Bronchial epithelial cell (primary cell): ENCODE measurements around the gene MEG3. TPM values are rescaled to one million over a fixed set of nuclear protein-coding genes. Genes with fewer than 3 reads are reported as not detected.

ENCODE experiments used
- DNase-seq: peaks from one replicate; pipeline ENCODE4 v3.0.0-alpha.2; 2010; ENCODE audit warnings: low read depth
- FAIRE-seq: peaks from 2 replicates; lab custom pipeline; 2011; peaks lifted over from hg19 to GRCh38; lab: Jason Lieb, UNC
- H3K27me3 ChIP-seq: 2 replicates; pipeline ENCODE4 v1.5.1; 2011; ENCODE audit warnings: low read length; ENCODE audit not compliant: control insufficient read depth, insufficient read depth
- H3K36me3 ChIP-seq: 2 replicates; pipeline ENCODE4 v1.5.1; 2011; ENCODE audit warnings: low read length; ENCODE audit not compliant: control insufficient read depth, insufficient read depth
- H3K4me3 ChIP-seq: 2 replicates; pipeline ENCODE4 v1.5.1; 2011; ENCODE audit warnings: mild to moderate bottlenecking, low read depth, low read length, control low read depth
- CTCF ChIP-seq: IDR thresholded peaks from 2 replicates; pipeline ENCODE4 v1.5.1; 2011; ENCODE audit warnings: mild to moderate bottlenecking, moderate library complexity, low read length, control low read depth, inconsistent platforms; ENCODE audit not compliant: insufficient read depth, severe bottlenecking
- total RNA-seq: library from RNA; depleted of rRNA; stranded (reverse); fragments of >200 nt; gene quantifications from 2 replicates; pipeline ENCODE4 v1.2.1, GENCODE V29; 2014

MEG3 gene
- total RNA-seq, 1 donor from 2014 or later = 3.7 TPM

GRCh38 chr14:100837805-100838350, 12.0 kb downstream of the MEG3 start:
- Histone ChIP-seq H3K4me3 (no peak overlapping the region), H3K27me3 (no peaks in the 10 kb centered on the region), H3K36me3 (no peaks in the 10 kb centered on the region)
- no peak for TF ChIP-seq CTCF
- no peak for FAIRE-seq
- no peak for DNase-seq

GRCh38 chr14:100838493-100839314, 12.8 kb downstream of the MEG3 start:
- no peak for TF ChIP-seq CTCF

GRCh38 chr14:100839315-100839585, 13.3 kb downstream of the MEG3 start:
- Histone ChIP-seq H3K36me3 (no peaks in the 10 kb centered on the region), H3K27me3 (no peaks in the 10 kb centered on the region), H3K4me3 (no peak overlapping the region)
- no peak for DNase-seq
- no peak for TF ChIP-seq CTCF
- FAIRE-seq = no peak

More at GRCh38 chr14:100838493-100839314, 12.8 kb downstream of the MEG3 start:
- no peak for FAIRE-seq
- no peak for DNase-seq
- no peak overlapping the region for H3K4me3 ChIP-seq
- H3K36me3 ChIP-seq = no peaks in the 10 kb centered on the region
- H3K27me3 ChIP-seq = no peaks in the 10 kb centered on the region

- FAIRE-seq = no peak
- Histone ChIP-seq H3K27me3 (no peaks in the 10 kb centered on the region), H3K4me3 (no peak overlapping the region), H3K36me3 (no peaks in the 10 kb centered on the region)
- TF ChIP-seq CTCF = no peak
- DNase-seq = no peak
Measured at GRCh38 chr14:100839681-100840111, 13.8 kb downstream of the MEG3 start.

- Histone ChIP-seq H3K4me3 (no peak overlapping the region), H3K36me3 (no peaks in the 10 kb centered on the region), H3K27me3 (no peaks in the 10 kb centered on the region)
- no peak for TF ChIP-seq CTCF
- no peak for DNase-seq
- no peak for FAIRE-seq
Measured at GRCh38 chr14:100840286-100841065, 14.6 kb downstream of the MEG3 start.
